Mesothelial cell of epicardium (in vitro differentiated cells): ENCODE results near the gene ATG4C. TPM values are rescaled to one million over a fixed set of nuclear protein-coding genes. Genes with fewer than 3 reads are reported as not detected.

Experiments used
- DNase-seq, 2 experiments: peaks; one replicate each; pipeline ENCODE4 v3.0.0; 2021; ENCODE audit warnings: low spot score in 2 of 2; ENCODE audit not compliant: unreplicated experiment in 2 of 2
- H3K27ac Mint-ChIP-seq: 2 replicates; pipeline ENCODE4 v1.8.0; 2021; ENCODE audit warnings: mixed read lengths
- H3K27me3 Mint-ChIP-seq: 2 replicates; pipeline ENCODE4 v1.8.0; 2021; ENCODE audit warnings: low read depth, mixed read lengths
- H3K36me3 Mint-ChIP-seq: 2 replicates; pipeline ENCODE4 v1.8.0; 2021; ENCODE audit warnings: mixed read lengths
- H3K4me1 Mint-ChIP-seq: 2 replicates; pipeline ENCODE4 v1.8.0; 2021; ENCODE audit warnings: mixed read lengths
- H3K4me3 Mint-ChIP-seq: 2 replicates; pipeline ENCODE4 v1.8.0; 2021; ENCODE audit warnings: mild to moderate bottlenecking, moderate library complexity, mixed read lengths
- H3K9me3 Mint-ChIP-seq: 2 replicates; pipeline ENCODE4 v1.8.0; 2021; ENCODE audit warnings: mixed read lengths
- total RNA-seq: library from RNA; stranded (reverse); gene quantifications from 3 replicates; pipeline ENCODE4 v1.2.1, GENCODE V29; 2021
- TF ChIP-seq, protein P1 (sequence below): fragments of 200-600 bp; sonication (generic); IDR thresholded peaks from one replicate; pipeline ENCODE4 v1.5.0; 2021; ENCODE audit warnings: antibody characterized with exemption; ENCODE audit not compliant: unreplicated experiment

ATG4C gene
- total RNA-seq, 1 donor from 2014 or later, result 11.4 TPM

GRCh38 chr1:62796221-62796620 lies 12.3 kb downstream of the ATG4C start:
- TF ChIP-seq, protein P1, sequence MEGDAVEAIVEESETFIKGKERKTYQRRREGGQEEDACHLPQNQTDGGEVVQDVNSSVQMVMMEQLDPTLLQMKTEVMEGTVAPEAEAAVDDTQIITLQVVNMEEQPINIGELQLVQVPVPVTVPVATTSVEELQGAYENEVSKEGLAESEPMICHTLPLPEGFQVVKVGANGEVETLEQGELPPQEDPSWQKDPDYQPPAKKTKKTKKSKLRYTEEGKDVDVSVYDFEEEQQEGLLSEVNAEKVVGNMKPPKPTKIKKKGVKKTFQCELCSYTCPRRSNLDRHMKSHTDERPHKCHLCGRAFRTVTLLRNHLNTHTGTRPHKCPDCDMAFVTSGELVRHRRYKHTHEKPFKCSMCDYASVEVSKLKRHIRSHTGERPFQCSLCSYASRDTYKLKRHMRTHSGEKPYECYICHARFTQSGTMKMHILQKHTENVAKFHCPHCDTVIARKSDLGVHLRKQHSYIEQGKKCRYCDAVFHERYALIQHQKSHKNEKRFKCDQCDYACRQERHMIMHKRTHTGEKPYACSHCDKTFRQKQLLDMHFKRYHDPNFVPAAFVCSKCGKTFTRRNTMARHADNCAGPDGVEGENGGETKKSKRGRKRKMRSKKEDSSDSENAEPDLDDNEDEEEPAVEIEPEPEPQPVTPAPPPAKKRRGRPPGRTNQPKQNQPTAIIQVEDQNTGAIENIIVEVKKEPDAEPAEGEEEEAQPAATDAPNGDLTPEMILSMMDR, result no peak
- no peaks in the 10 kb centered on the region for H3K27me3 Mint-ChIP-seq
- no peaks in the 10 kb centered on the region for H3K9me3 Mint-ChIP-seq
- H3K36me3 Mint-ChIP-seq, result no peaks in the 10 kb centered on the region
- H3K4me1 Mint-ChIP-seq, result peaks cover 12% of the 10 kb centered on the region
- no peak overlapping the region for H3K27ac Mint-ChIP-seq
- no peak for DNase-seq
- no peak overlapping the region for H3K4me3 Mint-ChIP-seq

DNA sequence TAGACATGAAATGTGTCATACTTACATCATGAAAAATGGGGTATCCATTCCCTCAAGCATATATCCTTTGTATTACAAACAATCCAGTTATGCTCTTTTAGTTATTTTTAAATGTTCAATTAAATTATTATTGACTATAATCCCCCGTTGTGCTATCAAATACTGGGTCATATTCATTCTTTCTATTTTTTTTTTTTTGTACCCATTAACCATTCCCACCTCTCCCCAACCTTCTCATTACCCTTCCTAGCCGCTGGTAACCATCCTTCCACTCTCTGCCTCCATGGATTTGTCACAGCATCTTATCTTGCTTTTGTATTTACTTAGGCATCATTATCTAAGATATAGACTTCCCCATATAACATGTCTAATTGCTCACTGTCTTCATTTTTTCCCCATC lies 15.8 kb downstream of the ATG4C start:
- no peaks in the 10 kb centered on the region for H3K27me3 Mint-ChIP-seq
- H3K27ac Mint-ChIP-seq, result no peak overlapping the region
- TF ChIP-seq, protein P1, result no peak
- no peak for DNase-seq
- peaks cover 3% of the 10 kb centered on the region for H3K36me3 Mint-ChIP-seq
- H3K4me1 Mint-ChIP-seq, result peaks cover 5% of the 10 kb centered on the region
- H3K9me3 Mint-ChIP-seq, result peaks cover 4% of the 10 kb centered on the region
- no peak overlapping the region for H3K4me3 Mint-ChIP-seq

DNA sequence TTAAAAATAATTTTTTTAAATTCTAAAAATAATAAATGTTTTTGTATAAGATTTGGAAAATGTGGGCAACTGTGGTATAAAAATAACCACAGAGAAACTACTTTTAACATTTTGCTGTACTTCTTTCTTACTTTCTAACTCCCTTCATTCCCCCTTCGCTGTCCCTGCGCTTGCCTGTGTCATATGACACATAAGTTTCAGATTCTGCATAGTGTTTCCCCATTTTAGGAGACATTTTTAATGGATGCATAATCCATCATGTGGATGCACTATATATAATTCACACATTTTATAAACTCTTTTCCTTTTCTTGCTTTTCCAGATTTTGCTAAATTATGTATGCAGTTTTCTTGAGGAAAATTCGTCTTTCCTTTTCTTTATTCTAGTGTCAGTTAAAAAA lies 16.3 kb downstream of the ATG4C start:
- H3K27ac Mint-ChIP-seq, result no peak overlapping the region
- no peak for DNase-seq
- H3K4me3 Mint-ChIP-seq, result no peak overlapping the region
- TF ChIP-seq, protein P1, result no peak
- peaks cover 4% of the 10 kb centered on the region for H3K9me3 Mint-ChIP-seq
- H3K36me3 Mint-ChIP-seq, result peaks cover 3% of the 10 kb centered on the region
- H3K27me3 Mint-ChIP-seq, result no peaks in the 10 kb centered on the region
- peaks cover 3% of the 10 kb centered on the region for H3K4me1 Mint-ChIP-seq

- no peaks in the 10 kb centered on the region for H3K27me3 Mint-ChIP-seq
- no peak for DNase-seq
- H3K4me3 Mint-ChIP-seq, result no peak overlapping the region
- TF ChIP-seq, protein P1, result no peak
- H3K27ac Mint-ChIP-seq, result no peak overlapping the region
- no peaks in the 10 kb centered on the region for H3K4me1 Mint-ChIP-seq
- H3K9me3 Mint-ChIP-seq, result peaks cover 4% of the 10 kb centered on the region
- H3K36me3 Mint-ChIP-seq, result peaks cover 3% of the 10 kb centered on the region
Measured at GRCh38 chr1:62800825-62801306, 16.9 kb downstream of the ATG4C start.

- TF ChIP-seq, protein P1, result no peak
- Mint-ChIP-seq H3K9me3 (peaks cover 33% of the 10 kb centered on the region), H3K4me3 (no peak overlapping the region), H3K4me1 (no peaks in the 10 kb centered on the region), H3K27ac (no peak overlapping the region), H3K36me3 (peaks cover 55% of the 10 kb centered on the region), H3K27me3 (no peaks in the 10 kb centered on the region)
- DNase-seq, result no peak
Measured at GRCh38 chr1:62809788-62810187, 25.9 kb downstream of the ATG4C start.
